ENCODE results near the gene CACNA2D1.

DNA sequence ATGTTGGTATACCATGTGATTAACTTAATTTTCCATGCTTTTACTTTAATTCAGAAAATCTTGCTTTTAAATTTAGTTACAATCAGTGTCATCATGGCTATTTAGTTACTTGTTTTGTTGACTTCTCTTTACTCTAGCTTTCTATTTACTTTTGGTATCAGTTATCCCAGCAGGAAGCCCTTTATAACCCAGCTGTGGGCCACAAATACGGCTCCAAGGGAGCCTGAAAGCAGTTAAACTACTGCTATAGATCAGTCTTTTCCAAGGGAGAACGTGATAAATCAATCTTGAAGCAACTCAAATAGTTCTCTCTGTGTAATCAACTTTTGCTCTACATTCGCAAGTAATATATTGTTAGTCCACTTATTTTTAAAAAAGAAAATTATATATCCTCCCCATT is 287.4 kb downstream of the CACNA2D1 start:
- TF ChIP-seq, protein P1, sequence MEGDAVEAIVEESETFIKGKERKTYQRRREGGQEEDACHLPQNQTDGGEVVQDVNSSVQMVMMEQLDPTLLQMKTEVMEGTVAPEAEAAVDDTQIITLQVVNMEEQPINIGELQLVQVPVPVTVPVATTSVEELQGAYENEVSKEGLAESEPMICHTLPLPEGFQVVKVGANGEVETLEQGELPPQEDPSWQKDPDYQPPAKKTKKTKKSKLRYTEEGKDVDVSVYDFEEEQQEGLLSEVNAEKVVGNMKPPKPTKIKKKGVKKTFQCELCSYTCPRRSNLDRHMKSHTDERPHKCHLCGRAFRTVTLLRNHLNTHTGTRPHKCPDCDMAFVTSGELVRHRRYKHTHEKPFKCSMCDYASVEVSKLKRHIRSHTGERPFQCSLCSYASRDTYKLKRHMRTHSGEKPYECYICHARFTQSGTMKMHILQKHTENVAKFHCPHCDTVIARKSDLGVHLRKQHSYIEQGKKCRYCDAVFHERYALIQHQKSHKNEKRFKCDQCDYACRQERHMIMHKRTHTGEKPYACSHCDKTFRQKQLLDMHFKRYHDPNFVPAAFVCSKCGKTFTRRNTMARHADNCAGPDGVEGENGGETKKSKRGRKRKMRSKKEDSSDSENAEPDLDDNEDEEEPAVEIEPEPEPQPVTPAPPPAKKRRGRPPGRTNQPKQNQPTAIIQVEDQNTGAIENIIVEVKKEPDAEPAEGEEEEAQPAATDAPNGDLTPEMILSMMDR (IDR thresholded peaks at IDR 0.05), result no peak
- TF ChIP-seq ZFX (IDR thresholded peaks at IDR 0.05; ENCODE audit: borderline replicate concordance), result no peak

All from 22Rv1 (cell line).